Transverse colon (tissue), 4 donors: ENCODE data around the gene CLASP2. TPM values are rescaled to one million over a fixed set of nuclear protein-coding genes. Genes with fewer than 3 reads are reported as not detected.

Source experiments
- DNase-seq: peaks from one replicate; pipeline ENCODE4 v3.0.0-alpha.2; 2019
- H3K27ac ChIP-seq, 4 donors: fragments of 200-600 bp; sonication (generic); 2 replicates each; pipeline ENCODE4 v1.5.1; 2016 to 2018; ENCODE audit warnings: inconsistent platforms in 4 of 4
- H3K27me3 ChIP-seq: fragments of 200-600 bp; sonication (generic); 2 replicates; pipeline ENCODE4 v1.5.1; 2017; ENCODE audit warnings: inconsistent platforms
- H3K36me3 ChIP-seq, 4 donors: fragments of 200-600 bp; sonication (generic); 2 replicates each; pipeline ENCODE4 v1.5.1; 2017 to 2019; ENCODE audit warnings: inconsistent platforms in 4 of 4
- H3K4me1 ChIP-seq, 4 donors: fragments of 200-600 bp; sonication (generic); 2 replicates each; pipeline ENCODE4 v1.5.1; 2017 to 2020; ENCODE audit warnings: inconsistent platforms in 4 of 4
- H3K4me3 ChIP-seq, 4 donors: fragments of 200-600 bp; sonication (generic); 1 replicate in 1 of 4; 2 replicates in 3 of 4; pipeline versions ENCODE4 v1.5.1 to v1.6.1; 2017 to 2019; ENCODE audit warnings: inconsistent platforms in 4 of 4
- H3K9me3 ChIP-seq, 2 donors: fragments of 200-600 bp; sonication (generic); 2 replicates each; pipeline ENCODE4 v1.5.1; 2017 to 2019; ENCODE audit warnings: inconsistent platforms in 2 of 2
- EP300 ChIP-seq: sonication (generic); formaldehyde crosslinking; IDR thresholded peaks from one replicate; pipeline ENCODE4 v1.6.1; 2017; ENCODE audit warnings: antibody characterized with exemption, low read depth
- POLR2A ChIP-seq: fragments of 450-650 bp; IDR thresholded peaks from one replicate; pipeline ENCODE4 v1.6.1; 2016; ENCODE audit warnings: antibody characterized with exemption, mild to moderate bottlenecking, moderate library complexity
- POLR2AphosphoS5 ChIP-seq, 3 donors: sonication (generic); formaldehyde crosslinking; IDR thresholded peaks; one replicate each; pipeline ENCODE4 v1.6.1; 2016; ENCODE audit warnings: antibody characterized with exemption in 3 of 3
- WGBS, 2 donors: methylation state at CpG; one replicate each; pipeline ENCODE4 v1.1.5; 2018; ENCODE audit warnings: low coverage in 1 of 2; 5-methylcytosine and 5-hydroxymethylcytosine counted together
- in situ Hi-C, 4 donors: fragments of 200-750 bp; cut with MboI; loops; one replicate each; pipeline versions ENCODE4 v1.15.0 to v1.15.1; 2017; ENCODE audit warnings: low sequenced_read_pairs in 3 of 4, low pct_ligation_motif_present in 1 of 4, low pct_unique_long_range_greater_than_20kb in 1 of 4
- intact Hi-C: fragments of 100-400 bp; cut with DNase I; formaldehyde crosslinking; loops from one replicate; pipeline ENCODE4 v1.15.1; 2023; ENCODE audit warnings: low total_unique reads
- total RNA-seq, 4 donors: library from RNA; depleted of rRNA; stranded (reverse); fragments of >200 nt; gene quantifications; one replicate each; pipeline ENCODE4 v1.1.0, GENCODE V29; 2016
- TF ChIP-seq, protein P1 (sequence below), 5 experiments: fragments of 200-600 bp in 3 of 5; fragments of 450-650 bp in 2 of 5; sonication (generic) in 3 of 5; IDR thresholded peaks; 1 replicate in 2 of 5; 2 replicates in 3 of 5; pipeline ENCODE4 v1.5.1; 2016 to 2017; ENCODE audit warnings: antibody characterized with exemption in 5 of 5, inconsistent platforms in 3 of 5, mild to moderate bottlenecking in 2 of 5, moderate library complexity in 1 of 5

CLASP2 gene
- total RNA-seq, 4 donors from 2014 or later = 50.0 to 119 (median 56.6) TPM

GRCh38 chr3:33639889-33640288, 78.2 kb downstream of the CLASP2 start:
- Histone ChIP-seq H3K36me3 (peaks cover 0 to 3% (median 0%) of the 10 kb centered on the region in 4 donors), H3K4me3 (no peak overlapping the region), H3K27me3 (no peaks in the 10 kb centered on the region), H3K4me1 (peaks cover 0 to 9% (median 3%) of the 10 kb centered on the region in 4 donors), H3K27ac (no peak overlapping the region), H3K9me3 (no peaks in the 10 kb centered on the region)
- DNase-seq = no peak
- intact Hi-C loops (loop anchor here (5.0 kb wide), 1 partner anchor 147 kb away; no protein-coding TSS in a partner anchor), in situ Hi-C loops (loop anchor here (5.0 to 10.0 kb wide), 2 partner anchors 145 to 147 kb away; no protein-coding TSS in a partner anchor)
- TF ChIP-seq POLR2A (no peak), POLR2AphosphoS5 (IDR thresholded peaks at IDR 0.05) (no peak), EP300 (no peak)
- TF ChIP-seq, protein P1, sequence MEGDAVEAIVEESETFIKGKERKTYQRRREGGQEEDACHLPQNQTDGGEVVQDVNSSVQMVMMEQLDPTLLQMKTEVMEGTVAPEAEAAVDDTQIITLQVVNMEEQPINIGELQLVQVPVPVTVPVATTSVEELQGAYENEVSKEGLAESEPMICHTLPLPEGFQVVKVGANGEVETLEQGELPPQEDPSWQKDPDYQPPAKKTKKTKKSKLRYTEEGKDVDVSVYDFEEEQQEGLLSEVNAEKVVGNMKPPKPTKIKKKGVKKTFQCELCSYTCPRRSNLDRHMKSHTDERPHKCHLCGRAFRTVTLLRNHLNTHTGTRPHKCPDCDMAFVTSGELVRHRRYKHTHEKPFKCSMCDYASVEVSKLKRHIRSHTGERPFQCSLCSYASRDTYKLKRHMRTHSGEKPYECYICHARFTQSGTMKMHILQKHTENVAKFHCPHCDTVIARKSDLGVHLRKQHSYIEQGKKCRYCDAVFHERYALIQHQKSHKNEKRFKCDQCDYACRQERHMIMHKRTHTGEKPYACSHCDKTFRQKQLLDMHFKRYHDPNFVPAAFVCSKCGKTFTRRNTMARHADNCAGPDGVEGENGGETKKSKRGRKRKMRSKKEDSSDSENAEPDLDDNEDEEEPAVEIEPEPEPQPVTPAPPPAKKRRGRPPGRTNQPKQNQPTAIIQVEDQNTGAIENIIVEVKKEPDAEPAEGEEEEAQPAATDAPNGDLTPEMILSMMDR (IDR thresholded peaks at IDR 0.05) = no peak
- 83 to 84% methylated on average over 2 of the region's 2 CpGs for WGBS, 2 donors

GRCh38 chr3:33637482-33637881, 80.6 kb downstream of the CLASP2 start:
- Histone ChIP-seq H3K9me3 (no peaks in the 10 kb centered on the region), H3K36me3 (peaks cover 0 to under 1% (median 0%) of the 10 kb centered on the region in 4 donors), H3K4me3 (no peak overlapping the region), H3K27me3 (no peaks in the 10 kb centered on the region), H3K4me1 (peaks cover 0 to 9% (median 3%) of the 10 kb centered on the region in 4 donors), H3K27ac (no peak overlapping the region)
- TF ChIP-seq POLR2AphosphoS5 (IDR thresholded peaks at IDR 0.05) (no peak), EP300 (no peak), POLR2A (no peak)
- TF ChIP-seq, protein P1 (IDR thresholded peaks at IDR 0.05) = no peak
- 67 to 72% methylated on average over 5 of the region's 5 CpGs for WGBS, 2 donors
- in situ Hi-C loops = loop anchor here (5.0 to 10.0 kb wide), 2 partner anchors 147 to 150 kb away; no protein-coding TSS in a partner anchor
- DNase-seq = no peak
- intact Hi-C loops = loop anchor here (5.0 kb wide), 1 partner anchor 150 kb away; no protein-coding TSS in a partner anchor

DNA sequence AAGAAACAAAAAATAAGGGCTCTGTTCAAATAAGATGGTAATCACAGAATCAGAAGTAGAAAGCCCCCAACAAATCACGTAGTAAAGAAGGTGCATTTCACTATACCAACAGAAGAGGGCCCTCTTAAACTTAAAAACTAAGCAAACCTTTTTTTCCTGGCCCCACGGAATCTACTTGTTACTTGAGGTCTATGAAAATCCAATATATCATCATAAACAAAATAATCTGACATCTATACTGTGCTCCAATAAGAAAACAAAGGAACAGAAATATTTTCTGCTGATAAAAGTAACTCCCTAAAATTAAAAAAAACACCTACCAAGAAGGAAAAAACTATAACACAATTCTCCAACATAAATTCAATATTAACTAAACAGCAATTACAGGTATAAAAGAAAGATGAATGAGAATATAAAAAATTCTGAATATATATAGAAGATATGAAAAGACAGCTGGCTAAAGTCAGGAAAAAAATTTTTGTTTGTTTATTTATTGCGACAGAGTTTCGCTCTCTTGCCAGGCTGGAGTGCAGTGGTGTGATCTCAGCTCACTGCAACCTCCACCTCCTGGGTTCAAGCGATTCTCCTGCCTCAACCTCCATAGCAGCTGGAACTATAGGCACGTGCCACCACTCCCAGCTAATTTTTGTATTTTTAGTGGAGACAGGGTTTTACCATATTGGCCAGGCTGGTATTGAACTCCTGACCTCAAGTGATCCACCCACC, 81.8 kb downstream of the CLASP2 start:
- peaks cover 0 to 9% (median 3%) of the 10 kb centered on the region in 4 donors for H3K4me1 ChIP-seq
- H3K4me3 ChIP-seq = no peak overlapping the region
- intact Hi-C loops (loop anchor here (5.0 kb wide), 1 partner anchor 151 kb away; no protein-coding TSS in a partner anchor), in situ Hi-C loops (loop anchor here (5.0 to 10.0 kb wide), 2 partner anchors 149 to 151 kb away; no protein-coding TSS in a partner anchor)
- TF ChIP-seq POLR2A = no peak
- TF ChIP-seq, protein P1 (IDR thresholded peaks at IDR 0.05) = peak; percentile 54 to 63 (median 57)
- H3K27ac ChIP-seq = no peak overlapping the region
- no peaks in the 10 kb centered on the region for H3K27me3 ChIP-seq
- WGBS, 2 donors = 57 to 61% methylated on average over 6 of the region's 6 CpGs
- no peak for DNase-seq
- H3K36me3 ChIP-seq = no peaks in the 10 kb centered on the region
- H3K9me3 ChIP-seq = no peaks in the 10 kb centered on the region

GRCh38 chr3:33634262-33634661, 83.8 kb downstream of the CLASP2 start:
- Histone ChIP-seq H3K36me3 (peaks cover 0 to 9% (median 3%) of the 10 kb centered on the region in 4 donors), H3K4me1 (peaks cover 0 to 9% (median 3%) of the 10 kb centered on the region in 4 donors), H3K27me3 (no peaks in the 10 kb centered on the region), H3K27ac (no peak overlapping the region), H3K9me3 (no peaks in the 10 kb centered on the region), H3K4me3 (no peak overlapping the region)
- whole genome bisulfite sequencing, 2 donors = 59 to 76% methylated on average over 3 of the region's 3 CpGs
- TF ChIP-seq EP300 = no peak
- TF ChIP-seq, protein P1 (IDR thresholded peaks at IDR 0.05) = no peak
- TF ChIP-seq POLR2AphosphoS5 (IDR thresholded peaks at IDR 0.05) = no peak
- no peak for TF ChIP-seq POLR2A
- intact Hi-C loops = no loop called here
- in situ Hi-C loops = loop anchor here in 2 of 4 donors (10.0 kb wide), 1 partner anchor 151 kb away; no protein-coding TSS in a partner anchor
- no peak for DNase-seq
